ENCODE measurements around the gene CELF1. TPM values are rescaled to one million over a fixed set of nuclear protein-coding genes. Genes with fewer than 3 reads are reported as not detected.
A peak's percentile ranks its signal among the peaks of the same experiment; 100 is the strongest.
"Not testable (repeated sequence)": the region's sequence is repeated elsewhere in the genome, so short reads cannot be mapped to it uniquely, and the experiment has no call there.

CELF1 gene
- total RNA-seq, 1 donor from 2014 or later: 82.2 TPM

GRCh38 chr11:47565340-47566148 is 12.6 kb upstream of the CELF1 start, which contains the start of gene PTPMT1:
PTPMT1 (plus strand) TSS chr11:47565599; CDS start chr11:47565623, 24 bp downstream.
- no peaks in the 10 kb centered on the region for H3K27me3 Mint-ChIP-seq (ENCODE audit: low read depth)
- H3K9me3 Mint-ChIP-seq (ENCODE audit: low read depth): no peaks in the 10 kb centered on the region
- peak within 1 kb of the TSS; percentile 77 for H3K4me3 Mint-ChIP-seq (ENCODE audit: unreplicated experiment)
- H3K36me3 Mint-ChIP-seq (ENCODE audit: low read depth): peaks cover 2% of the 10 kb centered on the region
- no peak for TF ChIP-seq CTCF (IDR thresholded peaks at IDR 0.05)
- DNase-seq (ENCODE audit: low spot score): no peak
- H3K4me1 Mint-ChIP-seq (ENCODE audit: low read depth): peaks cover 20% of the 10 kb centered on the region
- peak within 1 kb of the TSS; percentile 82 for H3K27ac Mint-ChIP-seq (ENCODE audit: unreplicated experiment)

- Mint-ChIP-seq H3K36me3 (ENCODE audit: low read depth) (peaks cover 2% of the 10 kb centered on the region), H3K4me1 (ENCODE audit: low read depth) (peaks cover 20% of the 10 kb centered on the region), H3K27ac (ENCODE audit: unreplicated experiment) (peak overlapping the region; percentile 82), H3K27me3 (ENCODE audit: low read depth) (no peaks in the 10 kb centered on the region), H3K9me3 (ENCODE audit: low read depth) (no peaks in the 10 kb centered on the region), H3K4me3 (ENCODE audit: unreplicated experiment) (peak overlapping the region; percentile 77)
- no peak for TF ChIP-seq CTCF (IDR thresholded peaks at IDR 0.05)
- DNase-seq (ENCODE audit: low spot score): no peak
Measured at GRCh38 chr11:47564933-47565339, 12.0 kb upstream of the CELF1 start.

GRCh38 chr11:47564366-47564765 is 11.4 kb upstream of the CELF1 start:
- DNase-seq (ENCODE audit: low spot score); H3K27ac Mint-ChIP-seq (ENCODE audit: unreplicated experiment); H3K27me3 Mint-ChIP-seq (ENCODE audit: low read depth); H3K36me3 Mint-ChIP-seq (ENCODE audit: low read depth); H3K9me3 Mint-ChIP-seq (ENCODE audit: low read depth): not testable (repeated sequence)
- H3K4me1 Mint-ChIP-seq (ENCODE audit: low read depth): peaks cover 20% of the 10 kb centered on the region
- peak overlapping the region; percentile 36 for H3K4me3 Mint-ChIP-seq (ENCODE audit: unreplicated experiment)

- not testable (repeated sequence) for H3K36me3 Mint-ChIP-seq (ENCODE audit: low read depth); DNase-seq (ENCODE audit: low spot score); H3K27ac Mint-ChIP-seq (ENCODE audit: unreplicated experiment); H3K9me3 Mint-ChIP-seq (ENCODE audit: low read depth); H3K27me3 Mint-ChIP-seq (ENCODE audit: low read depth); H3K4me3 Mint-ChIP-seq (ENCODE audit: unreplicated experiment)
- peaks cover 20% of the 10 kb centered on the region for H3K4me1 Mint-ChIP-seq (ENCODE audit: low read depth)
Measured at GRCh38 chr11:47562393-47562792, 9.5 kb upstream of the CELF1 start.

GRCh38 chr11:47560426-47560825 is 7.5 kb upstream of the CELF1 start:
- TF ChIP-seq CTCF (IDR thresholded peaks at IDR 0.05): no peak
- H3K27ac Mint-ChIP-seq (ENCODE audit: unreplicated experiment): no peak overlapping the region
- no peak for DNase-seq (ENCODE audit: low spot score)

GRCh38 chr11:47558695-47559094 is 5.8 kb upstream of the CELF1 start:
- no peaks in the 10 kb centered on the region for H3K36me3 Mint-ChIP-seq (ENCODE audit: low read depth)
- H3K27me3 Mint-ChIP-seq (ENCODE audit: low read depth): no peaks in the 10 kb centered on the region
- TF ChIP-seq CTCF (IDR thresholded peaks at IDR 0.05): no peak
- no peak for DNase-seq (ENCODE audit: low spot score)
- H3K4me1 Mint-ChIP-seq (ENCODE audit: low read depth): peaks cover 2% of the 10 kb centered on the region
- H3K4me3 Mint-ChIP-seq (ENCODE audit: unreplicated experiment): no peak overlapping the region
- no peak overlapping the region for H3K27ac Mint-ChIP-seq (ENCODE audit: unreplicated experiment)
- H3K9me3 Mint-ChIP-seq (ENCODE audit: low read depth): no peaks in the 10 kb centered on the region

More at GRCh38 chr11:47560426-47560825, 7.5 kb upstream of the CELF1 start:
- Mint-ChIP-seq H3K27me3 (ENCODE audit: low read depth) (no peaks in the 10 kb centered on the region), H3K4me3 (ENCODE audit: unreplicated experiment) (no peak overlapping the region), H3K4me1 (ENCODE audit: low read depth) (peaks cover 8% of the 10 kb centered on the region), H3K36me3 (ENCODE audit: low read depth) (no peaks in the 10 kb centered on the region), H3K9me3 (ENCODE audit: low read depth) (no peaks in the 10 kb centered on the region)

GRCh38 chr11:47557004-47557403 is 4.1 kb upstream of the CELF1 start:
- H3K4me1 Mint-ChIP-seq (ENCODE audit: low read depth); DNase-seq (ENCODE audit: low spot score); H3K9me3 Mint-ChIP-seq (ENCODE audit: low read depth); H3K36me3 Mint-ChIP-seq (ENCODE audit: low read depth); H3K27ac Mint-ChIP-seq (ENCODE audit: unreplicated experiment); H3K4me3 Mint-ChIP-seq (ENCODE audit: unreplicated experiment); H3K27me3 Mint-ChIP-seq (ENCODE audit: low read depth): not testable (repeated sequence)
